Prostate gland (tissue), 2 donors: Measurements from ENCODE around the gene SUN5.

Experiments used
- POLR2A ChIP-seq: fragments of 450-650 bp; IDR thresholded peaks from one replicate; pipeline ENCODE4 v1.6.1; 2016; ENCODE audit warnings: antibody characterized with exemption, mild to moderate bottlenecking
- POLR2AphosphoS5 ChIP-seq: sonication (generic); formaldehyde crosslinking; IDR thresholded peaks from one replicate; pipeline ENCODE4 v1.6.1; 2017; ENCODE audit warnings: antibody characterized with exemption
- TF ChIP-seq, protein P1 (sequence below), 4 experiments: fragments of 200-600 bp in 2 of 4; fragments of 450-650 bp in 2 of 4; sonication (generic) in 2 of 4; IDR thresholded peaks; 1 replicate in 3 of 4; 2 replicates in 1 of 4; pipeline ENCODE4 v1.5.1; 2016 to 2019; ENCODE audit warnings: antibody characterized with exemption in 4 of 4, mild to moderate bottlenecking in 2 of 4, moderate library complexity in 2 of 4

DNA sequence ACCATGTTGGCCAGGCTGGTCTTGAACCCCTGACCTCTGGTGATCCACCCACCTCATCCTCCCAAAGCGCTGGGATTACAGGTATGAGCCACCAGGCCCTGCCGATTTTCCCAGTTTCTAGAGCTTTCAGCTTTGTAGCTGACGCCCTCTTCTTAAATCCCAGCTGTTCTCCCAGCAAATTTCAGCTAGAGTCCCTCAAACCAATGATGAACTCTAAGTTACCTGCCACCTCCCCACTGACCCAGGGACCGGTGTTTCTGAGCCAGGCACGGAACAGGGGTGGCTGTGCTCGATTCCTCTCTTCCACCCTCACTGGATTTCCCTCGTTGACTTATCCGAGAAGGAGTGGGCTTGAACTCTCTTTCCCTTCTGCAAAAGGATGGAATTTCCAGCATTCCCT, 39.1 kb downstream of the SUN5 start:
- TF ChIP-seq, protein P1, sequence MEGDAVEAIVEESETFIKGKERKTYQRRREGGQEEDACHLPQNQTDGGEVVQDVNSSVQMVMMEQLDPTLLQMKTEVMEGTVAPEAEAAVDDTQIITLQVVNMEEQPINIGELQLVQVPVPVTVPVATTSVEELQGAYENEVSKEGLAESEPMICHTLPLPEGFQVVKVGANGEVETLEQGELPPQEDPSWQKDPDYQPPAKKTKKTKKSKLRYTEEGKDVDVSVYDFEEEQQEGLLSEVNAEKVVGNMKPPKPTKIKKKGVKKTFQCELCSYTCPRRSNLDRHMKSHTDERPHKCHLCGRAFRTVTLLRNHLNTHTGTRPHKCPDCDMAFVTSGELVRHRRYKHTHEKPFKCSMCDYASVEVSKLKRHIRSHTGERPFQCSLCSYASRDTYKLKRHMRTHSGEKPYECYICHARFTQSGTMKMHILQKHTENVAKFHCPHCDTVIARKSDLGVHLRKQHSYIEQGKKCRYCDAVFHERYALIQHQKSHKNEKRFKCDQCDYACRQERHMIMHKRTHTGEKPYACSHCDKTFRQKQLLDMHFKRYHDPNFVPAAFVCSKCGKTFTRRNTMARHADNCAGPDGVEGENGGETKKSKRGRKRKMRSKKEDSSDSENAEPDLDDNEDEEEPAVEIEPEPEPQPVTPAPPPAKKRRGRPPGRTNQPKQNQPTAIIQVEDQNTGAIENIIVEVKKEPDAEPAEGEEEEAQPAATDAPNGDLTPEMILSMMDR (IDR thresholded peaks at IDR 0.05) = no peak
- TF ChIP-seq POLR2A = no peak
- no peak for TF ChIP-seq POLR2AphosphoS5
